ENCODE measurements around the gene PRDM4. TPM values are rescaled to one million over a fixed set of nuclear protein-coding genes. Genes with fewer than 3 reads are reported as not detected.

Gene PRDM4
- total and polyA plus RNA-seq, 2 of the 4 experiments (the other 2 are of a cell fraction): 20.1 to 26.7 TPM

DNA sequence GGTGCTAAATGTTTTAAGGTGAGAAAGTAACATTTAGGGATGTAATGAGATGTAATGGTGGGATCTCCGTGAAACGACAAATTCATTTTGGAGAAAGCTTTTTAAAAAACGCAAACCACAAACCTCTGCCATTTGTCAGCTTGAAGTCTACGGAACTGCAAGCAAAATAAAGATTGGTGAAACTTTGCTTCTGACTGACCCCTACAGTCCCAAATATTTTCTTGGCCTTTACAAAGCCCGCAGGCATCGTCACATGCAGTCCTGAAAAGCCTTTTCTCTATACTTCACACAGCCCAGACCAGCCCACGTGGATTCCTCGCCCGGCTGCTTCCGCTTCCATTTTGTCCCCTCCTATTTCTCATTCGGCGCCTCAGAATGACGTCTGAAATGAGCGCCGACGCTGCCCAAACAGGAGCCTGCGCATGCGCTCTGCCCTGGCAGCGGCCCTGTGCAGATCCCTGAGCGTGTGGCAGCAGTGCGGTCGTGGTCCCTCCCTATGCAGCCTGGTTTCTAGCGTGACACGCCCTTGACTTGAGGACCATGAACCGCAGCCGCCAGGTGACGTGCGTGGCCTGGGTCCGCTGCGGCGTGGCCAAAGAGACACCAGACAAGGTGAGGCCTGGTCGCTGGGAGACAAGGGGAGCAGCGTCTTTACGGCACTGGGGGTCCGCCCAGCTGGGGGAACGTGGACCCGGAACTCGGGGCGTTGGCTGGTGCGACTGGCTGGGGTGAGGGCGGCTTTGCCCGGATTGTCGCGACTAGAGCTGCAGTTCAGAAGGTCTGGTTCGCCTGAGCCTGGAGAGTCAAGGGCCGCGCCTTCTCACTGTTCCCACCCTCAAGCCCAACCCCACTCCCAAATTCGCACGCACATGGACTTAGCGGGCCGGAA, 75.3 kb downstream of the PRDM4 start, which contains the start of gene PWP1 (continued):
- TF ChIP-seq ELK1 (IDR thresholded peaks at IDR 0.05; ENCODE audit: borderline replicate concordance, low read depth, low read length): no peak
- peak; percentile 83; the same call in 1 of the 2 replicates for TF ChIP-seq MAZ (IDR thresholded peaks at IDR 0.05; ENCODE audit: borderline replicate concordance, low read depth, low read length)
- TF ChIP-seq POLR2A (IDR thresholded peaks at IDR 0.05; ENCODE audit: low read depth, low read length): peak; percentile 84
- TF ChIP-seq FOS (IDR thresholded peaks at IDR 0.05; ENCODE audit: low read depth, low read length): peak; percentile 13; the same call in 1 of the 2 replicates
